ENCODE results near the gene DAZAP1. TPM values are rescaled to one million over a fixed set of nuclear protein-coding genes. Genes with fewer than 3 reads are reported as not detected.

The DAZAP1 gene
- total RNA-seq (2022) (219 and 246 TPM in 2 replicates), Bru-seq, nascent RNA (percentile 76 among the genes with signal in this experiment), BruChase-seq, experiment 1, labeled RNA remaining after a 6-hour chase (percentile 87 among the genes with signal in this experiment), BruChase-seq, experiment 2, labeled RNA remaining after a 2-hour chase (percentile 91 among the genes with signal in this experiment)
- long read RNA-seq, transcript DAZAP1-208 (1 exons, 3,642 nt) = minor isoform, 21 of 168 reads
- long read RNA-seq, transcript DAZAP1-201 (12 exons, 2,160 nt) = major isoform, 53 of 168 reads
- long read RNA-seq, transcript DAZAP1-211 (12 exons, 2,157 nt) = minor isoform, 10 of 168 reads
- long read RNA-seq, transcript DAZAP1-205 (12 exons, 2,086 nt) = minor isoform, 15 of 168 reads
- long read RNA-seq, partial matches to known transcripts = 20 of 168 reads
- long read RNA-seq, other reads (novel, unspliced or antisense) = 40 of 168 reads

DNA sequence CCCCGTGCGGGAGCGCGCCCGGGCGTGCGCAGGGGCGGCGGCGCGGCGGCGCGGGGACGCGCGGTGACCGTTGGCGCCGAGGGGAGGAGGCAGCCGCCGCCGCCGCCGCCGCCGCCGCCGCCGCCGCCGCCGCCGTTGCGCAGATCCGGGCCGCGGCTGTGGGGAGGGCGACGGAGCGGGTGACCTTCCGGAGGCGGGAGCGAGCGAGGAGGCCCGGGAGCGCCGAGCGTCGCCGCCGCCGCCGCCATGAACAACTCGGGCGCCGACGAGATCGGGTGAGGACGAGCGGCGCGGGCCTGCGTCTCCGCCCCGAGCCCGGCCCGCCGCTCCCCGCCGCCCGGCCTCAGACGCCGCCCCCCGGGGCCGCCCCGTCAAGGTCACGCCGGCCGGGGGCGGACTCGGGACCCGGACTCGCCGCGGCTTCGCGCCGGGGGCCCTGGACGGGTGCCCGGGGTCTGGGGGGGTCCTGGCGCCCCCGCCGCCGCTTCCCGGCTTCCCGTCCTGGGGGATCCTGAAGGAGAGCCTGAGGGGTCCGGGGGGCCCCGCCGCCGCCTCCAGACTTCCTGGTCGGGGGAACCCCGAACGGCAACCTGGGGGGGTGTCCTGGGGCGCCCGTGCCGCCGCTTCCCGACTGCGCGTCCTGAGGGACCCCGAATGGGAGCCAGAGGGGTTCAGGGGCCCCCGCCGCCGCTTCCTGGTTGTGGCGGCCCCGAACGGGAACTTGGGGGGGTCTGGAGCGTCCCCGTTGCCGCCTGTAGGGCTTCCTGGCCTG, at the start of gene DAZAP1:
Gene DAZAP1 (plus strand): TSS at position 59 of the 772 bp plus-strand sequence. CDS start 188 bp downstream, at position 247.
- ChIA-PET CTCF (no interaction called here), POLR2A (no interaction called here)
- Mint-ChIP-seq H3K9me3 (ENCODE audit: unreplicated experiment) (no peaks in the 10 kb centered on the region), H3K4me3 (ENCODE audit: unreplicated experiment) (peak within 1 kb of the TSS; percentile 88), H3K4me1 (ENCODE audit: insufficient read depth, unreplicated experiment) (peaks cover 32% of the 10 kb centered on the region), H3K27ac (ENCODE audit: low read depth, unreplicated experiment) (no peak within 1 kb of the TSS), H3K27me3 (ENCODE audit: insufficient read depth, unreplicated experiment) (no peaks in the 10 kb centered on the region), H3K36me3 (ENCODE audit: insufficient read depth, unreplicated experiment) (peaks cover 17% of the 10 kb centered on the region)
- TF ChIP-seq, protein P1, sequence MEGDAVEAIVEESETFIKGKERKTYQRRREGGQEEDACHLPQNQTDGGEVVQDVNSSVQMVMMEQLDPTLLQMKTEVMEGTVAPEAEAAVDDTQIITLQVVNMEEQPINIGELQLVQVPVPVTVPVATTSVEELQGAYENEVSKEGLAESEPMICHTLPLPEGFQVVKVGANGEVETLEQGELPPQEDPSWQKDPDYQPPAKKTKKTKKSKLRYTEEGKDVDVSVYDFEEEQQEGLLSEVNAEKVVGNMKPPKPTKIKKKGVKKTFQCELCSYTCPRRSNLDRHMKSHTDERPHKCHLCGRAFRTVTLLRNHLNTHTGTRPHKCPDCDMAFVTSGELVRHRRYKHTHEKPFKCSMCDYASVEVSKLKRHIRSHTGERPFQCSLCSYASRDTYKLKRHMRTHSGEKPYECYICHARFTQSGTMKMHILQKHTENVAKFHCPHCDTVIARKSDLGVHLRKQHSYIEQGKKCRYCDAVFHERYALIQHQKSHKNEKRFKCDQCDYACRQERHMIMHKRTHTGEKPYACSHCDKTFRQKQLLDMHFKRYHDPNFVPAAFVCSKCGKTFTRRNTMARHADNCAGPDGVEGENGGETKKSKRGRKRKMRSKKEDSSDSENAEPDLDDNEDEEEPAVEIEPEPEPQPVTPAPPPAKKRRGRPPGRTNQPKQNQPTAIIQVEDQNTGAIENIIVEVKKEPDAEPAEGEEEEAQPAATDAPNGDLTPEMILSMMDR (IDR thresholded peaks at IDR 0.05; ENCODE audit: unreplicated experiment) = no peak
- intact Hi-C loops (cut with micrococcal nuclease) = no loop called here
- no peak for DNase-seq (ENCODE audit: unreplicated experiment)
- BruUV-seq (replicated peaks) = no TSS peak

DNA sequence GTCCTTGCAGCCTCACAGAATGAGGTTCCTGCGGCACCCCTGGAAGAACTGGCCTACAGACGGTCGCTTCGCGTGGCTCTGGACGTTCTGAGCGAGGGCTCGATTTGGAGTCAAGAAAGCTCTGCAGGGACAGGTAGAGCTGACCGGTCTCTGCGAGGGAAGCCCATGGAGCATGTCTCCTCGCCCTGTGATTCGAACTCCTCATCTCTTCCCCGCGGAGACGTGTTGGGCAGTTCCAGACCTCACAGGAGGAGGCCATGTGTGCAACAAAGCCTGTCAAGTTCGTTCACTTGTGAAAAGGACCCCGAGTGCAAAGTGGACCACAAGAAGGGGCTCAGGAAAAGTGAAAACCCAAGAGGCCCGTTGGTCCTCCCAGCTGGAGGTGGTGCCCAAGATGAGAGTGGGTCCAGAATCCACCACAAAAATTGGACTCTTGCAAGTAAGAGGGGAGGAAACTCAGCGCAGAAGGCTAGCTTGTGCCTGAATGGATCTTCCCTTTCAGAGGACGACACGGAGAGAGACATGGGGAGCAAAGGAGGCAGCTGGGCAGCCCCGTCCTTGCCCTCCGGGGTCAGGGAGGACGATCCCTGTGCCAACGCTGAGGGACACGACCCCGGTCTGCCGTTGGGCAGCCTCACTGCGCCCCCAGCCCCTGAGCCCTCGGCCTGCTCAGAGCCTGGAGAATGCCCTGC, 47.1 kb upstream of the DAZAP1 start:
- Mint-ChIP-seq H3K27me3 (ENCODE audit: insufficient read depth, unreplicated experiment) (no peaks in the 10 kb centered on the region), H3K4me1 (ENCODE audit: insufficient read depth, unreplicated experiment) (peaks cover 17% of the 10 kb centered on the region), H3K36me3 (ENCODE audit: insufficient read depth, unreplicated experiment) (peaks cover 77% of the 10 kb centered on the region), H3K4me3 (ENCODE audit: unreplicated experiment) (peak overlapping the region; percentile 23), H3K9me3 (ENCODE audit: unreplicated experiment) (no peaks in the 10 kb centered on the region), H3K27ac (ENCODE audit: low read depth, unreplicated experiment) (no peak overlapping the region)
- TF ChIP-seq, protein P1 (IDR thresholded peaks at IDR 0.05; ENCODE audit: unreplicated experiment) = no peak
- ChIA-PET POLR2A (interaction anchor here (0.7 to 1.5 kb wide), 4 partner anchors 23 to 85 kb away, joined by 3 to 4 read pairs (median 4); partner anchors contain the start of gene FAM174C), CTCF (interaction anchor here (0.7 to 0.8 kb wide), 4 partner anchors 9 to 59 kb away, joined by 3 to 4 read pairs (median 4); no protein-coding TSS in a partner anchor)
- BruUV-seq (replicated peaks) = no TSS peak
- intact Hi-C loops (cut with micrococcal nuclease) = loop anchor here (5.0 kb wide), 1 partner anchor 78 kb away; no protein-coding TSS in a partner anchor
- no peak for DNase-seq (ENCODE audit: unreplicated experiment)

DNA sequence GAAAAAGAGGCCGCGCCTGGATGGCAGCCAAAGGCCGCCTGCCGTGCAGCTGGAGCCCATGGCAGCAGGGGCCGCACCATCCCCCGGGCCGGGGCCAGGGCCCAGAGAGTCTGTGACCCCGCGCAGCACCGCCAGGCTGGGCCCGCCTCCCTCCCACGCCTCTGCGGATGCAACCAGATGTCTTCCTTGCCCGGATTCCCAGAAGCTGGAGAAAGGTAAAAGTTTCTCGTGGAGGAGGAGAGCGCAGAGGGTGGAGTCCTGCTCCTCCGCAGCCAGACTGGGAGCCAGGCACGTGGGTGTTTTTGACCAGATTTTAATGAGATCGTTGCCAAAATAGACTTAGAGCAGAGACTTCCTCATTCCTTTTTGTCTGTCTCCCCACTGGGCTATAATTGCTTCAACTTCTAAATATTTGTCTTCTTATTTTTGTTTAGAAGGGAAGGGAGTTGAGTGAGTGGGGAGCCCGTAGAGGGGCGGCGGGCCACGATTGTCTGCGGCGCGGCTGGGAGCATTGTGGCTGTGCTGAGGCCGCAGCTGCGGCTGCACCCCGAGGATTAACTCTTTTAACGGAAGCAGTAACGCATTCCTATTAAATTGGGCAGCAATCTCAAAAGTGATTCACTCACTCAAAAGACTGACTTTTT, 46.4 kb upstream of the DAZAP1 start:
- TF ChIP-seq, protein P1 (IDR thresholded peaks at IDR 0.05; ENCODE audit: unreplicated experiment) = no peak
- peak; percentile 60 for DNase-seq (ENCODE audit: unreplicated experiment)
- ChIA-PET CTCF (interaction anchor here (0.7 to 0.8 kb wide), 3 partner anchors 8 to 59 kb away, joined by 3 to 4 read pairs (median 4); no protein-coding TSS in a partner anchor), POLR2A (interaction anchor here (0.7 to 1.3 kb wide), 3 partner anchors 22 to 81 kb away, joined by 3 to 4 read pairs (median 3); no protein-coding TSS in a partner anchor)
- BruUV-seq (replicated peaks) = no TSS peak
- H3K4me1 Mint-ChIP-seq (ENCODE audit: insufficient read depth, unreplicated experiment) = peaks cover 13% of the 10 kb centered on the region
- no peaks in the 10 kb centered on the region for H3K27me3 Mint-ChIP-seq (ENCODE audit: insufficient read depth, unreplicated experiment)
- intact Hi-C loops (cut with micrococcal nuclease) = loop anchor here (5.0 kb wide), 1 partner anchor 79 kb away; no protein-coding TSS in a partner anchor
- H3K4me3 Mint-ChIP-seq (ENCODE audit: unreplicated experiment) = peak overlapping the region; percentile 23
- H3K9me3 Mint-ChIP-seq (ENCODE audit: unreplicated experiment) = no peaks in the 10 kb centered on the region
- peaks cover 83% of the 10 kb centered on the region for H3K36me3 Mint-ChIP-seq (ENCODE audit: insufficient read depth, unreplicated experiment)
- H3K27ac Mint-ChIP-seq (ENCODE audit: low read depth, unreplicated experiment) = no peak overlapping the region
